Right kidney (tissue), 1 donor: ENCODE data around the gene CPE.
A peak's percentile ranks its signal among the peaks of the same experiment; 100 is the strongest.

Experiments used
- DNase-seq: peaks from one replicate; pipeline ENCODE4 v3.0.0-alpha.2; 2016

Gene CPE

DNA sequence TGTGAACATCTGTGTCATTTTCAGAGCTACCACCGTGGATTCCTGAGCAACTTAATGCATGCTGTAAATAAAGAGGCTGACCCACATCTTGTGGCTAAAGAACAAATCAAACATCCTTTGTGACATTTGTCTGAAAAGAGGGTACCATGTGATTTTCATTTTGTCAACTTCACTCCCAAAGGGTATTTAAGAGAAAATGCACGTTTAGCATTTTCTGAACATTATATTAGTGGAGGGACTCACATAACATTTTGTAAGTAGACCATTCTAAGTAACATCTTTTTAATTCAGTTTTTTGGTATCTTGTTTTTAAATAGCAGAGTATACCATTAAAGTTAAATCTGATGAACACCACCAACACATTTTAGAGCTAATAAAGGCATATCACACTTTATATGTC, 17.0 kb upstream of the CPE start:
- no peak for DNase-seq

DNA sequence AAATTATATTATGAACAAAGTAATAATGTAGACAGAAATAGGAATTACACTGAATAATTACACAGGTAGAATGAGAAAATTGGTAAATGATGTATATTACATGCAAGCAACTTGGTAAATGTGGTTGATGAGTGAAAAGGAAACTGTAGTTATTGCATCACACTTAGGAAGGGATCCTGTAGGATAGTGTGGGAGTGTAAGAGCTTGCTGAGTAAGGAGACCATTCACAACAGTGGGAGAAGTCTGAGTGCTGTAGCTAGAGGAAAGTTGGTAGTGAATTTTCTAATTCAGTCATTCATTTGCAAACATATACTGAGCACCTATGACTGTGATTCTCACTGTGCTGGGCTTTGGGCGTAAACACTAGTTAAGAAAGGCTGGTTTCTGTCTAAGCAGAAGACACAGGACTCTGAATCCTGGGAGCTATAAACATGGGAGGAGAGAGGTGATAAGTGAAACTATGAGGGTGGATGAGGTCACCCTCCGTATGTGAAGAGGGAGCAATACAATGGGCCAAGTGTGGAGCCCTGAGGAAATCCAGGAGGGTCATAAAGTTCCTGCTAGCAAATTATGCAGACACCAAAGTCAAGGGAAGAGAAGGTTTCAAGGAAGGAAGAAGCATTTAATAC, 14.2 kb upstream of the CPE start:
- DNase-seq = no peak

DNA sequence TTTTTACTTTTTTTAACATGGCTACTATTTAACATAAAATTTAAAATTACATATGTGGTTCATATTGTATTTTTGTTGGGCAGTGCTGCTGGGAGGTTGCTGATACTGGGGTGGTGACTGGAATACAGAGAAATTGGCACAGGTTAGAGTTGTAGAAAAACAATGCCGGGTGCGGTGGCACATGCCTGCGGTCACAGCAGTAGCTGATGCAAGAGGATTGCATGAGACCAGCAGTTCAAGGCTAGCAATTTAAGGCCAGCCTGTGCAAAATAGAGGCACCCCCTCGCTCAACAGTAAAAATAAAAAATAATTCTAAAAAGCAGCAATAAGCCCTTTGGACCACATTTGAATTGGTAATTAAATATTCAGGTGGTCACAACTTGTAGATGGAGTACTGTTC, 11.8 kb upstream of the CPE start:
- DNase-seq = no peak

- no peak for DNase-seq
These were observed 10.7 kb upstream of the CPE start for GRCh38 chr4:165368114-165368513.

DNA sequence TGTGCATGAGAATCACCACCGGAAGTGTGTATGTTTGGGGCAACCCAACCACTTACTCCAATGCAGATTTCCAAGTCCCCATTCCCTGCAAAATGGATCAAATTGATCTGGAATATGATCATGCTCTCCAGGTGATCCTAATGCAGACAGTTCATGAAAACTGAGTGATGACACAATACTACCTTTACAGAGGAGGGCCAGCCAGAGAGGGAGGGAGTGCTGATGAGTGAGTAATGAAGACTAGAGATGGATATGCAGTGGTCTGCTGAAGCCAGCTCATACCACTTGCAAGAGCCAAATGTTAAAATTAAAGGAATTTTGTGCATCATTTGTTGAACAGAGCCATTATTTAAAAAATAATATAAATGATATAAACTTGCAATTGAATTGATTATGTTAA, 10.2 kb upstream of the CPE start:
- DNase-seq = no peak

GRCh38 chr4:165369522-165369921, 9.3 kb upstream of the CPE start:
- DNase-seq = no peak

DNA sequence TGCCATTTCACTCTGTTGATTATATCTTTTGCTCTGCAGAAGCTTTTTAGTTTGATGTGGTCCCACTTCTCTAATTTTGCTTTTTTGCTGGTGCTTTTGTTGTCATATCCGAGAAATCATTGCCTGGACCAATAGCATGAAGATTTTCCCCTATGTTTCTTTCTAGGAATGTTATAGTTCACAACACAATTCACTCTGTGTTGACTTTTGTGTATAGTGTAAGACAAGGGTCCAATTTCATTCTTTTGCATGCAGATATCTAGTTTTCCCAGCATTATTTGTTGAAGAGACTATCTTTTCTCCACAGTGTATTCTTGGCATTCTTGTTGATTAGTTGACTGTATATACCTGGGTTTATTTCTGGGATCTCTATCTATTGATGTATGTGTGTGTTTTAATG, 8.3 kb upstream of the CPE start:
- DNase-seq = no peak

GRCh38 chr4:165375465-165375864, 3.3 kb upstream of the CPE start:
- no peak for DNase-seq

DNA sequence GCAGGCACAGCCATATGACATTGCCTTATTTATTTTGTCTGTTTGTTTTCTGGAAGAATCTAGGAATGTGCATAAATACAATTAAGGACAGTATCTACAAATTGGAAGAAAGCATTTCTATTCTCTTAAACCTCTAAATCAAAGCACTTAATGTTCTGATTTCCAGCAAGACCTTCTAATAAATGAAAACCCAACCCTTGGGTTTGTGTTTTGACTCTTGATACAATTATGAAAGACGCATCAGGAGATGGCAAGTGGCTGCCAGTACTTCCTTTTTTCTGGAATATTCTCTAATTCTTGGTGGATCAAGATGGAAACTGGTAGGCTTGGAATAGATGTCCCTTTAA, 437 bp upstream of the CPE start:
- peak; percentile 3 for DNase-seq

- DNase-seq = peak; percentile 29
These were observed 863 bp downstream of the CPE start for GRCh38 chr4:165379678-165380064.

DNA sequence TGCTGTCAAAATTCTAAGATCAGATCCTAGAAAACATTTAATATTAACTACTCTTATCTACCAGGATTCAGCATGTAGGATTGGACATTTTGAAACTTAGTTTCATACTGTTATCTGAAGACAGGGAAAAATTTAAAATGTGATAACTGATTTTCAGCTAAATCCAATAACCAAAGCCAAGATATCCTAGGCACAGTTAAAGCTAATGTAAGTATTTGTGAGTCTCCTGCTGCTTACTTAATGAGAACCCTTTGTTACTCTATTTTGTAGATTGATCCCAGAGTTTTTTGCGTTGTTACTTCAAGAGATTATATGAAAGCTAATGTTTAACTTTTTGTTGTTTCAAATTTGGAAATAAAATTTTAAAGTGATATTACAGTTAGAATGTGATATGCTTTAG, 2.0 kb downstream of the CPE start:
- DNase-seq = no peak

GRCh38 chr4:165381821-165382373, 3.1 kb downstream of the CPE start:
- no peak for DNase-seq

- no peak for DNase-seq
These were observed 3.8 kb downstream of the CPE start for GRCh38 chr4:165382640-165383039.

DNA sequence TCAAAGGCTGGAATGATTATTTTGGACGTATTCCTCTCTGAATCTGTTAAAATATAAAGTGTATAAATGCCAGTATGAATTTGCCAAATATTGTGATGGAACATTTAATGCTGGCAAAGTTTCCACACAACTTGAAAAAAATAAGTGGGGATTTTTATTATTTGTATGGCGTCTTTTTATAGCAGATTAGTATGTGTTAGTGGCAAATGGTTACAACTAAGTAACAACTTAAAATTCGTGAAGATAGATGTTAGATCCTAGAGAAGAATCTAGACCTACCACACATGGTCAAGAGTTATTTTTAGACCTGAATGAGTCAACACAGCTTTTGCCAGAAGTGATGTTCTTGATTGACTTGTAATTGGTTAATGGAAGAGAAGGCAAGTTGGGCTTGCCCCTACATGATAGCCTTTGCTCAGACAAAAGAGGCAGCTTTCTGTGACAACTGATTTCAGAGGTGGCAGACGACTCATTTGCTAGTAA, 4.8 kb downstream of the CPE start:
- DNase-seq = no peak

DNA sequence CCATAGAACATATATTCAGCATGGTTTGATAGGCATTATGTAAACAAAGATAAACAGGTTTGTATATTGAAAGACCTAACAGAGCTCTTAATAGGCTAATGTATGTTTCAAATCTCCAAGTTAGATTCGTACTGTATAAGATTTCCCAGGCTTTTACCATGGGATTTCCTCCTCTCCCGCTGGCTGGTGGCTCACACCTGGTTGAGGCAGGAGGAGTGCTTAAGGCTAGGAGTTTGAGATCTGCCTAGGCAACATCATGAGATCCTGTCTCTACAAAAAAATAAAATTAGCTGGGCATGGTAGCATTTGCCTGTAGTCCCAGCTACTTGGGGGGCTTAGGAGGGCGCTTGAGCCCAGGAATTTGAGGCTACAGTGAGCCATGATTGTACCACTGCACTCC, 5.4 kb downstream of the CPE start:
- DNase-seq = peak; percentile 20

- DNase-seq = no peak
These were observed 5.8 kb downstream of the CPE start for GRCh38 chr4:165384598-165384997.

GRCh38 chr4:165385126-165385525, 6.3 kb downstream of the CPE start:
- DNase-seq = no peak

GRCh38 chr4:165386328-165386727, 7.5 kb downstream of the CPE start:
- DNase-seq = no peak

- DNase-seq = no peak
These were observed 9.9 kb downstream of the CPE start for GRCh38 chr4:165388756-165389155.

- DNase-seq = no peak
These were observed 14.2 kb downstream of the CPE start for GRCh38 chr4:165393051-165393450.

GRCh38 chr4:165393704-165394103, 14.9 kb downstream of the CPE start:
- DNase-seq = no peak

DNA sequence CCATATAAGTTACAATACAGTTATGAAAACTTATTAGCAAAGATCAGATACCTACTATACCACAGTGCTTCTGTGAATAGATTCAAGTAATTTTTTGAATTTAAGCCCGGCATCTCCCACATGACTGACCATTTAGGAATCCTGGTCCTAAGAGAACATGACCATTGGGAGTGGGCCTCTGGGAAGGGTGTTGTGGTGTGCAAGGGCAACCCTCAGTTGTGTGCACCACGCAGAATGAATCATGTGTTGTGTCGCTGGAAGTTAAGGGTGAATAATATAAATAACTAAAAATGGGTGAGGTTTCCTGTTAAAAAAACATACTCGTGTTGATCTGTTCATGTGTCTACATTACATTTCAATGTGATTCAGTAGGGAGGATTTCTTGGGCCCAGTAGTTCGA, 15.5 kb downstream of the CPE start:
- no peak for DNase-seq

GRCh38 chr4:165398570-165398969, 19.8 kb downstream of the CPE start:
- no peak for DNase-seq

DNA sequence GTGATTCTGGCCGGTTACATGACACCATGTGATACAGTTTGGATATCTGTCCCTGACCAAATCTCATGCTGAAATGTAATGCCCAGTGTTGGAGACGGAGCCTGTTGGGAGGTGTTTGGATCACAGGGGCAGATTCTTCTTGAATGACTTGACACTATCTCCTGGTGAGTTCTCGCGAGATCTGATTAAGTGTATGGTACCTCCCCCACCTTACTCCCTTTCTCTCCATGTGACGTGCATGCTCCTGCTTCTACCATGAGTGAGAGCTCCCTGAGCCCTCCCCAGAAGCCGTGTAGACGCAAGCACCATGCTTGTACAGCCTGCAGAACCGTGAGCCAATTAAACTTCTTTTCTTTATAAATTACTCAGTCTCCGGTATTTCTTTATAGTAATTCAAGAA, 23.6 kb downstream of the CPE start:
- no peak for DNase-seq

- DNase-seq = no peak
These were observed 24.2 kb downstream of the CPE start for GRCh38 chr4:165403048-165403447.
